GM19372 (cell line): ENCODE results near the gene NTSR2.

ENCODE experiments used
- ATAC-seq: cut with Tn5 transposase; IDR thresholded peaks from one replicate; pipeline ENCODE4 v1.9.1; 2021; ENCODE audit warnings: mild to moderate bottlenecking, low read depth, moderate library complexity; ENCODE audit not compliant: unreplicated experiment

The NTSR2 gene

DNA sequence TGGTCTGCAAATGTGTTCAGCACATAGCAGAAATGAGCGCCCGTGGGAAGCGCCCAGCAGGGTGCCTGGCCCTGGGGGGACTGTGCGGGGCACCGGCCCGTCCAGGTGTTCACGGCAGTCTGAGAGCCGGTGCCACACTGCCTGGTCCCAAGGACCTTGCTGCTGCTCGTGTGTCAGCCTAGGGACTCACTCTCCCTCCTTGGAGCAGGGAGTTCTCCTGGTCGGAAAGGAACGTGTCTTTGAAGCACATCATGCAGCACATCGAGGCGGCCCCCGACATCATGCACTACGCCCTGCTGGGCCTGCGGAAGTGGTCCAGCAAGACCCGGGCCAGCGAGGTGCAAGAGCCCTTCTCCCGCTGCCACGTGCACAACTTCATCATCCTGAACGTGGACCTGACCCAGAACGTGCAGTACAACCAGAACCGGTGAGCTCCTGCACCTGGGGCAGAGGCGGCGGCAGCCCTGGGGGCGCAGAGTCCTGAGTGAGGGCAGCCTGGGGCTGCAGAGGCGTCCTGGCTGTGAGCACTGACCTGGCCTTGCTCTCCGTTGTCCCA is 36.0 kb downstream of the NTSR2 start:
- ATAC-seq = no peak

DNA sequence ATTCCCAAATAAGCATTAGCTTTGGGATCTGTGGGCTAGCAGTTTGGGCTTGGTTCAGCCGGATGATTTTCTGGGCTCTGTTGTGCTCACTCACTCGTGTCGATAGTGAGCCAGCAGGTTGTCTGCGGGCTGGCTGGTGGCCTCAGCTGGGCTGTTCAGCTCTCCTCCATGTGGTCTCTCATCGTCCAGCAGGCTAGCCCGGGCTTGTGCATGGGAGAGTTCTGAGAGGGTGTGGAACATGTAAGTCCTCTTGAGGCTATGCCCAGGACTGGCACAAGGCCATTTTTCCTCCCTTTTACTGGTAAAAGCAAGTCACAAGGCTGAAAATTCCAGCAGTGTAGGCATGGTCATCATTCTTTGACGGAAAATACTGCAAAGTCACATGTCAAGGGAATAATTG is 38.5 kb downstream of the NTSR2 start:
- no peak for ATAC-seq

DNA sequence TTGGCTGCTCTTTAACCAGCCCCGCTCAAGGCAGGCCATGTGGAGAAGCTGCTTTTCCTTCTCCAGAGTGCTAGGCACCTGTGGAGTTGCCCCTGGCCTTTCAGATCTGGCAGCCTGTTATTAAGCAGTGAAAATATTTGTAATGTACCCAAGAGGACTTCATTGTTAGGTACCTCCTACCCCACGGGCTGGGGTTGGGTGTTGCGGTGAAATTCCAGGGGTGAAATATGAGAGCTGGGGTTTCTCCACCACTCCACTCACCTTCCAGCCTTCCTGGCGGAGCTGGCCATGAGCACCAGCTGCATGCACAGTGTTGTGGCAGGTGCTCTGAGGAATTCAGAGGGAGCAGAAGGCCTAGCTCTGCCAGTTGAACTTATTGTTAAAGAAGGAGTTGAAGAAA is 39.1 kb downstream of the NTSR2 start:
- ATAC-seq = no peak

DNA sequence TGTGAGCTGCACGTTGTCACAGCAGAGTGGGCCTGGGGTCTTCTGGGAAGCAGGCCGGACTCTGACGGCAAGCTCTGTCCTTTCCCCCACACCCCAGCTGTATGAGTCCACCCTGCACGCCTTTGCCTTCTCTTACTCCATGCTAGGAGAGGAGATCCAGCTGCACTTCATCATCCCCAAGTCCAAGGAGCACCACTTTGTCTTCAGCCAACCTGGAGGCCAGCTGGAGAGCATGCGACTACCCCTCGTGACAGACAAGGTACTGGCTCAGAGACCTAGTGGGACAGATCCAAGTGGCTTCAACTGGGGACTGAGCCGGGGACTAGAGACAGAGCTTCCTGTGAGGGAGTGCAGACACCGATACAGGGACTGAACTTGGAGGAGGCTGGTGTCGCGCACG is 40.1 kb downstream of the NTSR2 start:
- ATAC-seq = no peak

DNA sequence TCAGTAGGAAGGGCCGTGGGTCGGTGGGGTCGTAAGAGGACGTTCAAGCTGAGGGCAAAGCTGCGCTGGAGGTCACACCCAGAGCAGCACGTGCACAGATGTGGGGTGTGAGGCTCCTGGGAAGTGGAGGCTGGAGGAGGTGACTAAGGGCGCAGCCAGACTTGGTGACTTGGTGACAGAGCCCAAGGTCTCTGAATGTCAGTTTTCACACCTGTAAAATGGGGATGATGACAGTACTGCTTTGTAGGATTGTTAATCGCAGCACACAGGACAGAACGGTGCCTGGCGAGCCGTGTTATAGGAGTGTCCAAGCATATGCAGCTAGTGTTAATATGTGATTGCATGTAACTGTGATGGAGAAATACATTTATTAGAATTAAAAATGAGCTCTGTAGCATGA is 40.8 kb downstream of the NTSR2 start:
- no peak for ATAC-seq

DNA sequence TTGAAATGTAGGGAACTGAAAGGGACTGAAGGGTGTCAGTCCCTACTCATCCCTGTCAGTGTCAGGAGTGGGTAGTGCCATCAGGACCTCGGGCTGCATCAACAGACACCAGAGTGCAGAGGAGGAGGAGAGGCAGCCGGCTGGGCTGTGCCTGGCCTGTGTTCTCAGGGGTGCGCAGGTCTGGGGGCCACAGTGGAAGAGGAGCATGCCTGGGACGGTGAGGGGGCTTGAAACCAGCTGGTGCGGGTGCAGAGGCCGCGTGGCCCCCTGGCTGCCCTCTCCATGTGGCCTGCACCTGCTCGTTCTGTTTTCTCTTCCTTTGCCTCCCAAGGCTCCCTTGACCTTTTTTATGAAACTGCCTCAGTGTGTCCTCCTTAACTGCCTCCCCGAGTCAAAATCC is 41.3 kb downstream of the NTSR2 start:
- no peak for ATAC-seq

DNA sequence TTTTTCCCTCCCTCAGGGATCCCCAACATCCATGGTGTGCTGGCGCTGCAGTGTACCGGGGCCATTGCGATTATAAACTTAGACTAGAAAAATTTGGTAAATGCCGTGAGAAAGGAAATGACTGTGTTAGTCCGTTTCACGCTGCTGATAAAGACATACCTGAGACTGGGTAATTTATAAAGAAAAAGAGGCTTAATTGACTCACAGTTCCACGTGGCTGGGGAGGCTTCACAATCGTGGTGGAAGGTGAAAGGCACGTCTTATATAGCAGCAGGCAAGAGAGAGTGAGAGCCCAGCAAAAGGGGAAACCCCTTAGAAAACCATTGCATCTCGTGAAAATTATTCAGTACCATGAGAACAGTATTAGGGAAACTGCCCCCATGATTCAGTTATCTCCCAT is 44.3 kb downstream of the NTSR2 start:
- ATAC-seq = no peak

DNA sequence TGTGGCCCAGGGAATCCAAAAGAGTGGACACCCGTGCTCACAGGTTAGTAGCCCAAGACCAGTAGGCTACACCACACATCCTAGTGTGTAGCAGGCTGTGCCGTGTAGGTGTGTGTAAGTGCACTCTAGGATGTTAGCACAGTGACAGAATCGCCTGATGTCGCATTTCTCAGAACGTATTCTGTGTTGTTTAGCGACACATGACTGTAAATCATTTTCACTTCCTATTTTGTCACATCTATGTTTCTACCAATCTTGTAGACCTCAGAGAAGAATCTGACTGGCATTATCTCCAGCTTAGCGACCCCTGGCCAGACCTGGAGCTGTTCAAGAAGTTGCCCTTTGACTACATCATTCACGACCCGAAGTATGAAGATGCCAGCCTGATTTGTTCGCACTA is 45.1 kb downstream of the NTSR2 start:
- no peak for ATAC-seq

DNA sequence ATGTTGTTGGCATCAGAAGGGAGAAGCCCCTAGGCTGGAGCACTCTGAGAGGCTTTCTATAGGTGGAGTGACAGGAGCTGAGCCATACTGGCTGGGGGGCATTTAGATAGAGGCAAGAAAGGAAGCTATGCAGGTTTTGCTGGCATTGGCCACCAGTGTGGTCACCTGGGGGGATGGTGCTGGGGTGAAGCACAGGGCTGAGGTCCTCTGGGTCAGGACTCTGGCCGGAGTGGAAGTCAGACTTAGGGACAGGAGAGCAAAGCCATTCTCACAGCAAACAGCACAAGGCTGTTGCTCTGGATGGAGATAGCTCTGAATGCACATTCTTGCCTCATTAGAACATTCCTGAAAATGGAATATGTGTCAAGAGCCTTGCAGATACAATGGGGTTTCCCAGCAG is 47.4 kb downstream of the NTSR2 start:
- no peak for ATAC-seq

DNA sequence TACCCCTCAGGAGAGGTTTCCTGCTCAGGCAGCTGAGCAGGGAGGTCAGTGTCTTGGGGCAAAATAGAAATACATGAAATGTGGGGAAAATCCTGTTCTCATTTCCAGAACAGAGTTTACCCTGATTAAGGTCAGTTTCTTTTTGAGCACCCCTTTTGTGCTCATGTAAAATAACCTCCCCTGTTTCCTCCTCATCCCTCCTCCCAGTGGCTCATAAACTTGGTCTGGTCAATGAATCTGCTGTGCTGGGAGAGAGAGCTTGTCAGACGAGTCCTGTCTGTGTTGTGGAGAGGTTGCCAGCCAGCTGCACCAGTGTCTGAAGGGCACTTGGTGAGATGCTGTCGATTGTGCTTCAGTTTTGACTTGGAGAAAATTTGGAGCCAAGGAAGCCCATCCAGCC is 48.6 kb downstream of the NTSR2 start:
- no peak for ATAC-seq

DNA sequence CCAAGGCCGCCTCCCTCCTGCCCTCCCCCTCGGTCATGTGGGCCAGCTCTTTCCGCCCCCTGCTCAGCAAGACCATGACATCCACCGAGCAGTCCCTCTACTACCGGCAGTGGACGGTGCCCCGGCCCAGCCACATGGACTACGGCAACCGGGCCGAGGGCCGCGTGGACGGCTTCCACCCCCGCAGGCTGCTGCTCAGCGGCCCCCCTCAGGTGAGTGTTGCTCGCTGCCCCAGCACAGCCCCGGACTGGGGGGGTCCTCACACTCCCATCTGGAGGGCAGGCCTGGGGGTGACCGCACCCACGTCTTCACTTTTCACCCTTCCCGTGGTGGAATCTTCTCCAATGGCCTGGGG is 51.3 kb downstream of the NTSR2 start:
- ATAC-seq = no peak

DNA sequence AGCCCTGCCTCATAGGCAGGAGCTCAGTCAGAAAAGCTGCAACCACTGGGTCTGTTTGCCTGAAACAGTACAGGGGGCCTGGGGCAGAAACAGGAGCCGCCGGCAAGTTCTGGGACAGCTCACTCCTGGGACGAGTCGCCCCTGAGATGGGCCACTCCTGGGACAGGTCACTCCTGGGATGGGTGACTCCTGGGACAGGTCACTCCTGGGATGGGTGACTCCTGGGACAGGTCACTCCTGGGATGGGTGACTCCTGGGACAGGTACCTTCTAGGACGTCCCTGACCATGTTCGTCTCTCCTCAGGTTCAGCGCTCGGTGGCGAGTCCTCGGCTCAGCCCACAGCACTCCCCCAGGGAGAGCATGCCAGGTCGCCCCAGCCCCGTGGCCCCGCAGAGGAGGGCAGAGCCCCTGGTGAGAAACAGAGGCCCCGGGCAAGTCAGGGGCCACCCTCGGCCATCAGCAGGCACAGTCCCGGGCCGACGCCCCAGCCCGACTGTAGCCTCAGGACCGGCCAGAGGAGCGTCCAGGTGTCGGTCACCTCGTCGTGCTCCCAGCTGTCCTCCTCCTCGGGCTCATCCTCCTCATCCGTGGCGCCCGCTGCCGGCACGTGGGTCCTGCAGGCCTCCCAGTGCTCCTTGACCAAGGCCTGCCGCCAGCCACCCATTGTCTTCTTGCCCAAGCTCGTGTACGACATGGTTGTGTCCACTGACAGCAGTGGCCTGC is 51.8 kb downstream of the NTSR2 start:
- no peak for ATAC-seq

DNA sequence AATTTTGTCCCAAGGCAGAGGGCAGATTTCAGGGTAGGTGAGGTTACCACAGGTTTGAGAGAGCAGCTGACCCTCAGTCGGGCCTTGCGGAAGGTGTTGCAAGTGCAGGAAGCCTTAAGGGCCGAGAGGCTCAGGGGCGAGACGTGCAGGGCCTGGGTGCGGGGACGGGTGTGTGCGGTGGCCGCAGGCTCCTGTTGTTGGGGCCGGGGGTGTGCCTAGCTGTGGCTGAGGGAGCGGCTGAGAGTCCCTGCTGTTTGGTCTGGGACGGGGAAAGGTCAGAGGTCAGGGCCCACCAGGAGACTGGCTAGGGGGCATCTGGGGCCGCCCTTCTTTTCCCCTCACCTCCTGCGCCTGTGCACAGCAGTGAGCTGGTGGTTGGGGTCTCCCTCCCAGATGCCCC is 52.5 kb downstream of the NTSR2 start:
- no peak for ATAC-seq

DNA sequence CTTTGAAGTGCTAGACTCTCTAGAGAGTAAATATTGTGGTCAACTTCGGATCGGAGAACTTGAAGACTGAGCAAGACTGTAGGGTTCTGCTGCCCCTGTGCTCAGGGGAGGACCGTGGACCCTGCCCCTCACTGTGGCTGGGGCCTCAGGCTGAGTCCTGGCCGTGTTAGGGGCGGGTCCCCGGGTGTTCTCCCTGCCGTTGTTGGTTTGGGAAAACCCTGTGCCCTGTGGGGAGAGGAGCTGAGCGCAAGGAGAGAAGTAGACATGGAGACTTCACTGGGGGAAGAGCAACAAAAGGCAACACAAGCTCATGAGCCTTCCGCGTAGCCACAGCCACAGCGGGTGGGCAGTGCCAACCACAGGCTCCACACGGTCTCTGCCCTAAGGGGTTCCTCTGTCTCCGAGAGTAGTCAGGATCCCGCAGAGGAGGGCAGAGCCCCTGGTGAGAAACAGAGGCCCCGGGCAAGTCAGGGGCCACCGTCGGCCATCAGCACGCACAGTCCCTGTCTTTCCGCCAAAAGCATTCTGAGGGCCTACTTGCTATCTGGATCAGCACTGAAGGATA is 53.1 kb downstream of the NTSR2 start:
- no peak for ATAC-seq

DNA sequence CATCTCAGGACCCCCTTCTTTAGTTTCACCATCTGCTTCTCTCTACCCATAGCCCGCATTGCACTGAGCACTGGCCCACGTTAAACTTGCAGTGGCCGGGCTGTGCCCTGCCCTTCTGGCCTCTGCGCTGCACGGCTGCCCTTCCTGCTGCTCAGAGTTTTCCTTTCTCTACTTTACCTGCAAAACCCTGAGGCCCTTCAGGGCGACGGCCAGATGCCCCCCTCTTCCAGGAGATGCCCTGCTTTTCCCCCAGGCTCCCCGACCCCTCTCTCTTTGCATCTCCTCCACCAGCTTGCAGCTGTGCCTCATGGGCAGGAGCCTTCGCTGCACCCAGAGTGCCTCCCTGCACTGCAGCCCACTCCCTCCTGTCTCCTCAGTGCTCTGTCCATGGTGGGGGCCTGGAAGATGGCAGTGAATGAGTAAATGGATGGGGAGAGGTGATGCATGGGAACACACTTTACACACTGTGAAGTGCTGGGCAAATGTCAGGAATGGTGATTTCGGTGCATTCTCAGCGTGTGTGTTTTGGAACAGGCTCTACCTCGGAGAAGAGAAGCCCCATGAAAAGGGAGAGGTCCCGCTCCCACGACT is 53.8 kb downstream of the NTSR2 start:
- ATAC-seq = no peak

DNA sequence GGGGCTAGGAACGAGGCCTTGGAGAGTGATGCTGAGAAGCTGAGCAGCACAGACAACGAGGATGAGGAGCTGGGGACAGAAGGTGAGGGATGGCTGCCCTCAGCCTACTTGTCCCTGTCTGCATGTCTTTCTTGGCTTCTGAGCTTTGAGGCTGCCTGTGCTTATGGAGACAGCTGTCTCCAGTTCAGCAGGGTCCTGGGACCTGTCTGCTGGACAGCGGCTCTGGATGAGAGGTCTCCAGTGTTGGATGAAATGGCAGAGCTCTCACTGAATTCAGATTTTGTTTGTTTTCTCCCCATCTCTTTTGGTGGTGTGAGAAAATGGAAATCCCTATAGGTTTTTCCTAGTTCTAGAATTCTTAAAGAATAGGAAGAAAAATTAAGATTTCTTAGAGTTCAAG is 54.8 kb downstream of the NTSR2 start:
- ATAC-seq = no peak

DNA sequence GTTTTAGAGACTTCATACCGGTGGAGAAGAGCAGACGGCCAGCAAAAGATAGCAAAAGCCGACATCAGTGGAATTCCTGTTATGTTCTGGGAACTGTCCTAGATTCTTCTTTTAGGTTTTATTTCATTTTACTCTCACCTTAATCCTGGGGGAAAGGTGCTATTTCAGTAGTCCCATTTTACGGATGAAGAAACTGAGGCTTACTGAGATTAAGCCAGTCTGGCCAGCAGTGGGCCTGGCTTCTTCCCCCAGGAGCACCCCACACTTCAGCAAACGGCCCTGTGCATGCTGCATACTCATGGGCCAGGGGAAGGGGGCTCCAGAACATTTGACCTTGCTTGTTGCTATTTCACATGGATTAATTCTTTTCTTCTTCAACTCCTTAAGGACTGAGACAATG is 56.7 kb downstream of the NTSR2 start:
- no peak for ATAC-seq

DNA sequence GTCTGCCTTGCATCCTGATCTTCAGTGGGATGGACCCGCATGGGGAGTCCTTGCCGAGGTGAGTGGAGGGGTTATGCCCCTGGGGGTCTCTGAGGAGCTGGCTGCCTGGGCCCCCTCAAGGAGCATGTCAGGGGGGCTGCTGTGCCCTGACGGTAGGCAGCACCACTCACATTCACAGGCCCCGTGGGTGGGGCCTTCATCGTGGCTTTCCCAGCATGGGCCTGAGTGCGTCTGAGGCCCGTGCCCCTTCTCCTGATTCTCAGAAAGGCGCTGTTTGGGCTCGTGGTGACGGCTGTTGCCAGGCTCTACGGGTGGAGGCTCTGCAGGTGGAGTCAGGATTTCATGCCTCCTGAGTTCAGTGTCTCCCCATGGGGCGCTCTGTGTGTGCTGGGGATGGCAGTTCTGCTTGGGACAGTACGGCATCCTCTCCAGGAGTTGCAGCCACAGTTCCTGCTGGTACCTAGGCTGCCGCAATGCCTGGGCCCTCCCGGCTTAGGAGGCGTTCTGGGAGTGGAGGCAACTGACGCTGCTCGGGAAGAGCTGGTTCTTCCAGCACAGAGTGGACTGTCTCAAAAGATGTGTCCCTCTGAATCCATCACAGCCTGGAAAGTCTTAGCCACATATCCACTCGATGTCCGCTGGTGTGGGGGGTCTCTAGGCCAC is 57.3 kb downstream of the NTSR2 start:
- ATAC-seq = no peak

DNA sequence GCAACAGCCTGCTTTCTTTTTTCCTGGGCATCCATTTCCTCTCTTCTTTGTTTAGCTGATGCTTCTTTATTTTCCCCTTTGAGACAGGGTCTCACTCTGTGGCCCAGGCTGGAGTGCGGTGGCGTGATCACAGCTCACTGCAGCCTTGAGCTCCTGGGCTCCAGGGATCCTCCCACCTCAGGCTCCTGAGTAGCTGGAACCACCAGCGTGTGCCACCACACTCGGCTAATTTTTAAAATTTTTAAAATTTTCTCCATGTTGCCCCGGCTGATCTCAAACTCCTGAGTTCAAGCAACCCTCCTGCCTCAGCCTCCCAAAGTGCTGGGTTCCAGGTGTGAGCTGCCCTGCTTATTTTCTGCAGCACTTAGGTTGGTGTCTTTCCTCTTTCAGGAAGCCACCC is 58.7 kb downstream of the NTSR2 start:
- no peak for ATAC-seq

DNA sequence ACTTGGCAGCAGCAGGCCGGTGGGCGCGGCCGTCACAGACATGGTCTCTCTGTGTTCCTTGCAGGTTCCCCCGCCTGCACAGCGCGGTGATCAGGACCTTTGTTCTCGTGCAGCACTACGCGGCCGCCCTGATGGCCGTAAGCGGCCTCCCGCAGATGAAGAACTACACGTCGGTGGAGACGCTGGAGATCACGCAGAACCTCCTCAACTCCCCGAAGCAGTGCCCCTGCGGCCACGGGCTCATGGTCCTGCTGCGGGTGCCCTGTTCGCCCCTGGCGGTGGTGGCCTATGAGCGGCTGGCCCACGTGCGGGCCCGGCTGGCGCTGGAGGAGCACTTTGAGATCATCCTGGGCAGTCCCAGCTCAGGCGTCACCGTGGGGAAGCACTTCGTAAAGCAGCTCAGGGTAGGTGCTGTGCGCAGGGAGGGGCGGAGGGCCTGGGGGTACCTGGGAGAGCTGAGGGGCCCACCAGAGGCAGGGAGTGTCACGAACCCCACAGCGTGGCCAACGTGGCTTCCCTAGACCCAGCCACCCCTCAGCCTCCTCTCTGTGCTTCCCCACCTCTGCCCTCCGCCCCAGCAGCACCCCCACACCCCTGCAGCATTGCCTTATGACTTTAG is 59.3 kb downstream of the NTSR2 start:
- ATAC-seq = no peak
